HG03280 (cell line): ENCODE data around the gene IFITM1.
"Not testable (repeated sequence)": the region's sequence is repeated elsewhere in the genome, so short reads cannot be mapped to it uniquely, and the experiment has no call there.

ENCODE experiments used
- ATAC-seq: cut with Tn5 transposase; IDR thresholded peaks from one replicate; pipeline ENCODE4 v1.9.1; 2021; ENCODE audit warnings: mild to moderate bottlenecking, moderate library complexity; ENCODE audit not compliant: unreplicated experiment

IFITM1 gene

DNA sequence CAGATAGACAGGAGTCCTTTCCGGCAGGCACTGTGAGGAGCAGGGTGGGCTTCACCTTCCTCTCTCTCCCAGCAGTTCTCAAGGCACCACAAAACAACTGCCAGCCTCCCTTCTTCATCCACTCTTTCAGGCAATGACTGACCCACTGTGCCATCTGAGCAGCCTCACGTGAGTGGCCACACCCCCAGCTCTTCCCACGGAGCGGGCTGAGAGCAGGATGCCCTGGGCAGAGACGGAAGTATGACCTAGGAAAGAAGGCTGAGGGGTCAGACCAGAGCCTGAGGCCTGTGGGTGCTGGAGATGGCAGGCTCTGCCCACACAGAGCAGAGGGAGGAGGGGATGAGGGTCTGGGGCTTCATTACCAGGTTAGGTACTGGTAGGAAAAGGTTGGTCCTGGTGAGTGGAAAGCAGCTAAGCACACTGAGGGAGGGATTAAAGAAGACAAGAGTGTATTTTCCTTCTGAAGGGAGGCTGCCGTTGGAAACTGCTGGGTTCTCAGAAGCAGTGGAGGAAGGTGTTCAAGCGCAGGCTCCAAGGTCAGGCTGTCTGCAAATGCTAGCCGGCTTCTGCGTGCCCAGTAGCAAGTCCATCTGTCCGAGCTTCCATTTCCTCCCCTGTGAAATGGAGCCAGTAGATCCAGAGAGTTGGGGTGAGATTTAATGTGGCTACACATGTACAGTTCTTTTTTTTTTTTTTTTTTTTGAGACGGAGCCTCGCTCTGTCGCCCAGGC is 31.0 kb upstream of the IFITM1 start:
- no peak for ATAC-seq

DNA sequence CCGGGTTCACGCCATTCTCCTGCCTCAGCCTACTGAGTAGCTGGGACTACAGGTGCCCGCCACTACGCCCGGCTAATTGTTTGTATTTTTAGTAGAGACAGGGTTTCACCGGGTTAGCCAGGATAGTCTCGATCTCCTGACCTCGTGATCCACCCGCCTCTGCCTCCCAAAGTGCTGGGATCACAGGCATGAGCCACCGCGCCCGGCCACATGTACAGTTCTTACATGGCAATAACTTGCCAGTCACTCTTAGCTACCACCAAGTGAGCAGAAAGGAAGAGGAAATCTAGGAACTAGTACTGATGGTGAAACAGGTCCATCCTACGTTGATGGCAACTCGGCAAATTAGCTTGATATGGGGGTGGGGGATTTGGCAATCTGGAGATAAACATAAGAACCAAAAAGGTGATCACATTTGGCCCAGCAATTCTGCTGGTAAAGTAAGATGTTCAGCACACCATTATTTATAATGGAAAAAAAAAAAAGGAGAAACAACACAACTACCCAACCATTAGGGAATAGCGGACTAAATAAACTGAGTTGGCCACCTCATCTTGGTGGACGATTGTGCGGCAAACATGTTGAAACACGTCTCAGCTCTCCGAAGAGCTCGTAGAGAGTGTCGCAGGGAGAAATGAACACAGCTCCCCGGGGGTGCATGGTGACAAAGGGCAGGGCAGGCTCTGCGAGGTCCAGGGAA is 30.3 kb upstream of the IFITM1 start:
- no peak for ATAC-seq

- no peak for ATAC-seq
Observed at GRCh38 chr11:284105-285020, 29.5 kb upstream of the IFITM1 start.

- ATAC-seq = no peak
Observed at GRCh38 chr11:285021-285893, 28.6 kb upstream of the IFITM1 start.

- no peak for ATAC-seq
Observed at GRCh38 chr11:285894-286220, 28.0 kb upstream of the IFITM1 start.

GRCh38 chr11:286977-287820 is 26.6 kb upstream of the IFITM1 start:
- not testable (repeated sequence) for ATAC-seq

- ATAC-seq = no peak
Observed at GRCh38 chr11:287821-288477, 25.9 kb upstream of the IFITM1 start.

DNA sequence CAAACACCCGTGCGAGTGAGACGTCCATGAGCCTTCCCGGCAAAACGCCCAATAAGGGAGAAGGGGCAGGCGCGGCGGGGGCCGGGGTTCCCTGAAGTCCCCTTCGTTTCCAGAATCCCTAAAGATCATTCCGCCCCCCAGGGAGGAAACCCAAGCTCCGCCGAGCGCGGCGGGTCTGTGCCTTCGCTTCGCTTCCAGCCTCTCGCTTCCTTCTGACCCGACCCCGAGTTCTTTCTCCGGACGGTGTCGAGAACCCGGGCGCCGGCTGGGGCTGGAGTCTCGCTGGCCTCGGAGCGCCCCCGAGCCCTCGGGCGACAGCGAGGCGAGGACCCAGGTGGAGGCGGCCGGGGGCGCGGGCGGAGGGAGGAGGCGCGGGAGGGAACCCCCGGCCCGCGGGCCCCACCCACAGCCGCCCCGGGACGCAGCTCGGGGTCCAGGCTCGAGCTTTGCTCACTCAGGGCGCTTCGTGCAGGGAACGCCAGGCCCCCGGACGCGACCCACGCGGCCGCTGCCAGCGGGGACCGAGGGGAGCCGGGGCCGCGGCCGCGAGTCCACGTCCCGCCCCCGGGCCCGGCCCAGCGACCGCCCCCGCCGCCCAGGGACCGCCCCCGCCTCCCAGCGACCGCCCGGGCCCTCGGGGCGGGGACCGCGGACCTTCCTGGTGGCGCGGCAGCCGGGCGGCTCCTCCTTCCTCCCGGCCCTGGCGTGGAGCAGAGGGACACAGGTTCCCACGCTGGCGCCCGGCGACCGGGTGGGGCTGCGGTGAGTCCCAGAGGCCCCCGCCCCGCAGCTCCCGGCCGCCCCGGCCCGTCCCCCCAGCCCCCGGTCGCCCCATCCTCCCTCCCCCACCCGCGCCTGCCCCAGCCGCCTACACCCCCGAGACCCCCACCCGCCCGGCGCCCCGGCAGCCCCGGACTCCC is 25.1 kb upstream of the IFITM1 start, which contains the start of gene PGGHG:
TSS of gene PGGHG (plus strand) at position 649 of the 920 bp plus-strand sequence. CDS start 691 bp downstream, outside the sequence.
- peak; percentile 65 for ATAC-seq

DNA sequence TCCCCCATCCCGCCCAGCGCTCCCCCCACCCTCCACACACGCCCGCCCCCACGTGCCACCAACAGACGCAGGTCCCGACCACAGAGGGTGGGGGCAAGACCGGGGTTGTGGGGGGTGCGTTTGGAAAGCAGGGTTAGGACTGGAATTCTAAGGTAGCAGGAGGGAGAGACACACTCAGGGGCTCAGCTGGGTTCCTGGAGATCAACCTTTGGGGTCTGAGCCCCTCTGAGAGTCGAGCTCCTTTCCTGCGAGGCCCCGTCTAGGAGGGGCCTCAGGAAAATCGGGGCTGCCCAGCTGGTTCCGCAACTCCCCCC is 24.5 kb upstream of the IFITM1 start:
- no peak for ATAC-seq

DNA sequence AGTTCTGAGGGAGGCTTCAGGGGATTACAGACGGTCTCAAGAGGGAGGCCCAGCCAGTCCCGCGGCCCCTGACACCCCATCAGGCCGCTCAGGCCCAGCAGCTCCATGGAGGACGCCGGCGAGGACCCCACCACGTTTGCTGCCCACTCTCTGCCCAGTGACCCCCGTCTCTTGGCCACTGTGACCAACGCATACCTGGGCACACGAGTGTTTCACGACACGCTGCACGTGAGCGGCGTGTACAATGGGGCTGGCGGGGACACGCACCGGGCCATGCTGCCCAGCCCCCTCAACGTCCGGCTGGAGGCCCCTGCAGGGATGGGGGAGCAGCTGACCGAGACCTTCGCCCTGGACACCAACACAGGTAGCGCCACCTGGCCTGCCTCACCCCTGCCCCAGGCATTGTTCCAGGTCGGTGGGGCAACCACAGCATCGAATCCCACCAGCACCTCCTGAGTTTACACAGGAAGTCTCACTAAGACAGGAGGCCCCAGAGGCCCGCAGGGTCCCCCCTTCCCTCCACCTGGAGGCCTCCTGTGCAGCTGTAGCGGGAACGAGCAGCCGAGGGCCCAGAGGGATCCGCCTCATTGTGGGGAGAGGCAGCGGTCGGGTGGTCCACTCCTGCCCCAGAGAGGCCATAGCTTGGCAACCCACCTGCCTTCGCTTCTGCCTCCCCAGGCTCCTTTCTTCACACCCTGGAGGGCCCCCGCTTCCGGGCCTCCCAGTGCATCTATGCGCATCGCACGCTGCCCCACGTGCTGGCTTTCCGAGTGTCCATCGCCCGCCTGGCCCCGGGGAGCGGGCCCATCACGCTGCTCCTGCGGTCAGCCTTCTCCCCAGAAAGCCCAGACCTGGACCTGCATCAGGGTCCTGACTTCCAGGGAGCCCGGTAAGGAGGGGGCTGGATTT is 23.9 kb upstream of the IFITM1 start:
- no peak for ATAC-seq

GRCh38 chr11:290621-291231 is 23.1 kb upstream of the IFITM1 start:
- no peak for ATAC-seq

DNA sequence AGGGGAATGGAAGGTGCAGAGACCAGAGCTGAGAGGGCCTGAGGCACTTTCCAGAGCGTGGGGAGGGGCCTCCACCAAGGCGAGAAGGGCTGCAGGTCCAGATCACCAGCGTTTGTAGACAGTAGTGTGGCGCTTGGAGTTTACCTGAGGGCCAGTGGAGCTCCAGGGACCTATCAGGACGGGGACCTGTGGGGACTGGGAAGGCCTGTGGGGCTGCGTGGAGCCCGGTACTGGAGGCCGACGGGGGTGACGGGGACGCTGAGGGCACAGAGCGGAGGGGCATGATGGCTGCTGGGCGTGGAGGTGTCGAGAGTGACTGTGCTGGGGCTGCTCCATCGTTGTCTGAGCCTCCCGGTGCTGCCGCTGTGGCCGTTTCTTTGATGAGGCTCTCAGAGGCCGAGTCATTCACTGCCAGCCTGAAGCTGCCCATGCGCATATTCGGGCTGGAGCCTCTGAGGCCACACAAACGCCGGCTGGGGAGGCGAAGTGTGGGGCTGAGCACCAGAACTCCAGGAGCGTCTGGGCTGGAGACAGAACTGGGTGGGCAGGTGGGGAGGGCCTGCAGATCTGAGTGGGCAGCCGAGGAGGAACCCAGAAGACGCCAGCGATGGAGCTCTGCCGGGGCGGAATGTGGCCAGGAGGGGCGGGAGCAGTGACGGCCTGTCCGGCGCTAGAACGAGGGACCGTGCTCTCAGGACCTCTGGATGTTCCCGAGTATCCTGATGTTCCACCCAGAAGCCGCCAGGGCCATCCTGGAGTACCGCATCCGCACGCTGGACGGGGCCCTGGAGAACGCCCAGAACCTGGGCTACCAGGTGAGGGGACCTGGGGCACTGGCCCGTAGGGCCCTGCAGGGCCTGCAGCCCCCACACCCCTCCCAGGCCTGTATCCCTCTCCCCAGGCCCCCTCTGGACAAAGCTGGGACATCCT is 22.3 kb upstream of the IFITM1 start:
- no peak for ATAC-seq

- ATAC-seq = no peak
Observed at GRCh38 chr11:292211-293121, 21.4 kb upstream of the IFITM1 start.

- ATAC-seq = no peak
Observed at GRCh38 chr11:293271-293851, 20.5 kb upstream of the IFITM1 start.
